Measurements from ENCODE around the gene DPEP2NB. TPM values are rescaled to one million over a fixed set of nuclear protein-coding genes. Genes with fewer than 3 reads are reported as not detected.
"Not testable (repeated sequence)": the region's sequence is repeated elsewhere in the genome, so short reads cannot be mapped to it uniquely, and the experiment has no call there.

Gene DPEP2NB
- total and polyA plus RNA-seq, 8 donors, result not detected

- ATAC-seq, result no peak
Measured at GRCh38 chr16:67977469-67978227, 38.1 kb downstream of the DPEP2NB start.

GRCh38 chr16:67977005-67977404 lies 38.7 kb downstream of the DPEP2NB start:
- no peak for TF ChIP-seq CTCF (IDR thresholded peaks at IDR 0.05)
- no peaks in the 10 kb centered on the region for H3K4me1 ChIP-seq
- H3K9me3 ChIP-seq, result no peaks in the 10 kb centered on the region
- intact Hi-C loops (cut with DNase I), result no loop called here
- no peak for ATAC-seq
- no peaks in the 10 kb centered on the region for H3K36me3 ChIP-seq
- H3K27me3 ChIP-seq, result peaks cover 0 to 10% of the 10 kb centered on the region in 2 donors
- DNase-seq, result no peak
- H3K27ac ChIP-seq, result no peak overlapping the region
- no peak overlapping the region for H3K4me3 ChIP-seq

More at GRCh38 chr16:67977469-67978227, 38.1 kb downstream of the DPEP2NB start:
- H3K27ac ChIP-seq, result no peak overlapping the region
- DNase-seq, result no peak
- H3K36me3 ChIP-seq, result no peaks in the 10 kb centered on the region
- intact Hi-C loops (cut with DNase I), result no loop called here
- H3K9me3 ChIP-seq, result no peaks in the 10 kb centered on the region
- peaks cover 0 to 10% of the 10 kb centered on the region in 2 donors for H3K27me3 ChIP-seq
- H3K4me1 ChIP-seq, result no peaks in the 10 kb centered on the region
- TF ChIP-seq CTCF (IDR thresholded peaks at IDR 0.05), result no peak
- H3K4me3 ChIP-seq, result no peak overlapping the region

GRCh38 chr16:67976205-67976604 lies 39.5 kb downstream of the DPEP2NB start:
- Histone ChIP-seq H3K27ac (no peak overlapping the region), H3K4me3 (no peak overlapping the region), H3K4me1 (no peaks in the 10 kb centered on the region), H3K27me3 (peaks cover 0 to 10% of the 10 kb centered on the region in 2 donors), H3K9me3 (no peaks in the 10 kb centered on the region), H3K36me3 (no peaks in the 10 kb centered on the region)
- intact Hi-C loops (cut with DNase I), result no loop called here
- no peak for TF ChIP-seq CTCF (IDR thresholded peaks at IDR 0.05)
- ATAC-seq, result no peak
- DNase-seq, result no peak

- H3K4me1 ChIP-seq, result no peaks in the 10 kb centered on the region
- DNase-seq (no peak), ATAC-seq (no peak)
- peaks cover 0 to 7% of the 10 kb centered on the region in 2 donors for H3K27me3 ChIP-seq
- H3K9me3 ChIP-seq, result no peaks in the 10 kb centered on the region
- no peak overlapping the region for H3K27ac ChIP-seq
- no peak overlapping the region for H3K4me3 ChIP-seq
- no peaks in the 10 kb centered on the region for H3K36me3 ChIP-seq
- no peak for TF ChIP-seq CTCF (IDR thresholded peaks at IDR 0.05)
- intact Hi-C loops (cut with DNase I), result no loop called here
Measured at GRCh38 chr16:67975321-67976105, 40.2 kb downstream of the DPEP2NB start.

- H3K36me3 ChIP-seq, DNase-seq: not testable (repeated sequence)
Measured at GRCh38 chr16:67972285-67972684, 43.4 kb downstream of the DPEP2NB start.

More at GRCh38 chr16:67972285-67972684, 43.4 kb downstream of the DPEP2NB start:
- H3K4me3 ChIP-seq; H3K27ac ChIP-seq; H3K9me3 ChIP-seq; ATAC-seq; H3K27me3 ChIP-seq; intact Hi-C loops (cut with DNase I): not testable (repeated sequence)
- peaks cover 1 to 15% of the 10 kb centered on the region in 2 donors for H3K4me1 ChIP-seq
